Mesenchymal stem cell (in vitro differentiated cells and primary cell): Measurements from ENCODE around the gene PTPRG.

Experiments
- DNase-seq: peaks from one replicate; pipeline ENCODE4 v3.0.0-alpha.2; 2013
- H2AFZ ChIP-seq: one replicate; pipeline ENCODE4 v1.6.1; 2013; ENCODE audit warnings: low read depth, mild to moderate bottlenecking, control low read depth, inconsistent platforms, low read length, moderate library complexity
- H2AK5ac ChIP-seq: 2 replicates; pipeline ENCODE4 v1.6.1; 2013; ENCODE audit warnings: low read length, moderate library complexity, mild to moderate bottlenecking, inconsistent platforms; ENCODE audit not compliant: severe bottlenecking
- H2BK120ac ChIP-seq: one replicate; pipeline ENCODE4 v1.6.1; 2013; ENCODE audit warnings: low read depth, mild to moderate bottlenecking, inconsistent platforms, low read length, moderate library complexity
- H2BK12ac ChIP-seq, 2 experiments: one replicate each; pipeline ENCODE4 v1.6.1; 2013; ENCODE audit warnings: inconsistent platforms in 2 of 2, low read length in 2 of 2, mild to moderate bottlenecking in 2 of 2, moderate library complexity in 2 of 2, control low read depth in 1 of 2
- H2BK15ac ChIP-seq: one replicate; pipeline ENCODE4 v1.6.1; 2013; ENCODE audit warnings: mild to moderate bottlenecking, low read depth, inconsistent platforms; ENCODE audit not compliant: poor library complexity, severe bottlenecking
- H2BK5ac ChIP-seq: 2 replicates; pipeline ENCODE4 v1.6.1; 2013; ENCODE audit warnings: low read depth, mild to moderate bottlenecking, low read length, control low read depth, inconsistent platforms; ENCODE audit not compliant: poor library complexity, severe bottlenecking
- H3K14ac ChIP-seq, 2 experiments: one replicate each; pipeline ENCODE4 v1.6.1; 2013; ENCODE audit warnings: inconsistent platforms in 2 of 2, low read length in 2 of 2, control low read depth in 1 of 2, mild to moderate bottlenecking in 1 of 2, moderate library complexity in 1 of 2
- H3K18ac ChIP-seq, 2 experiments: one replicate each; pipeline ENCODE4 v1.6.1; 2013; ENCODE audit warnings: inconsistent platforms in 2 of 2, low read length in 2 of 2, control low read depth in 1 of 2, low read depth in 1 of 2, mild to moderate bottlenecking in 1 of 2
- H3K23ac ChIP-seq, 2 experiments: one replicate each; pipeline ENCODE4 v1.6.1; 2013; ENCODE audit warnings: inconsistent platforms in 2 of 2, low read length in 2 of 2, mild to moderate bottlenecking in 2 of 2, moderate library complexity in 2 of 2, control low read depth in 1 of 2
- H3K27ac ChIP-seq: 2 replicates; pipeline ENCODE4 v1.5.1; 2013; ENCODE audit warnings: mild to moderate bottlenecking, moderate library complexity, low read length, control low read depth, inconsistent platforms; ENCODE audit not compliant: poor library complexity, severe bottlenecking
- H3K27me3 ChIP-seq, 2 experiments: 2 replicates each; pipeline versions ENCODE4 v1.6.1 to v1.7.0; 2013; ENCODE audit warnings: low read length in 2 of 2, mild to moderate bottlenecking in 2 of 2, moderate library complexity in 2 of 2, control low read depth in 1 of 2, inconsistent platforms in 1 of 2; ENCODE audit not compliant: control insufficient read depth in 1 of 2, insufficient read depth in 1 of 2
- H3K36me3 ChIP-seq, 2 experiments: 2 replicates each; pipeline versions ENCODE4 v1.6.1 to v1.7.0; 2013; ENCODE audit warnings: low read length in 2 of 2, control low read depth in 1 of 2, inconsistent platforms in 1 of 2, low read depth in 1 of 2, mild to moderate bottlenecking in 1 of 2; ENCODE audit not compliant: insufficient read depth in 2 of 2, control insufficient read depth in 1 of 2
- H3K4ac ChIP-seq, 2 experiments: one replicate each; pipeline ENCODE4 v1.6.1; 2013; ENCODE audit warnings: inconsistent platforms in 2 of 2, low read length in 2 of 2, mild to moderate bottlenecking in 2 of 2, moderate library complexity in 2 of 2, control low read depth in 1 of 2, low read depth in 1 of 2
- H3K4me1 ChIP-seq: 2 replicates; pipeline ENCODE4 v1.6.1; 2013; ENCODE audit warnings: low read depth, low read length, control low read depth; ENCODE audit not compliant: control insufficient read depth, insufficient read depth
- H3K4me2 ChIP-seq: 2 replicates; pipeline ENCODE4 v1.6.1; 2013; ENCODE audit warnings: low read length, mild to moderate bottlenecking, inconsistent platforms; ENCODE audit not compliant: poor library complexity, severe bottlenecking
- H3K4me3 ChIP-seq, 2 experiments: 2 replicates each; pipeline versions ENCODE4 v1.5.1 to v1.7.0; 2013; ENCODE audit warnings: low read length in 2 of 2, mild to moderate bottlenecking in 2 of 2, control low read depth in 1 of 2, low read depth in 1 of 2; ENCODE audit not compliant: insufficient read depth in 1 of 2
- H3K79me1 ChIP-seq: replicated peaks from 2 replicates; pipeline ENCODE4 v1.6.1; 2013; ENCODE audit warnings: mild to moderate bottlenecking, control low read depth, low read length, inconsistent platforms; ENCODE audit not compliant: poor library complexity, severe bottlenecking
- H3K9ac ChIP-seq: 2 replicates; pipeline ENCODE4 v1.7.0; 2013; ENCODE audit warnings: mild to moderate bottlenecking, low read length, moderate library complexity
- H3K9me3 ChIP-seq: 2 replicates; pipeline ENCODE4 v1.7.0; 2013; ENCODE audit warnings: mild to moderate bottlenecking, low read length; ENCODE audit not compliant: control insufficient read depth
- H4K8ac ChIP-seq: one replicate; pipeline ENCODE4 v1.6.1; 2013; ENCODE audit warnings: inconsistent platforms, mild to moderate bottlenecking, low read length, moderate library complexity
- H4K91ac ChIP-seq: one replicate; pipeline ENCODE4 v1.6.1; 2013; ENCODE audit warnings: mild to moderate bottlenecking, low read length, inconsistent platforms
- WGBS: methylation state at CpG from one replicate; pipeline ENCODE4 v1.1.7; 2013; ENCODE audit warnings: mixed read lengths; 5-methylcytosine and 5-hydroxymethylcytosine counted together

The PTPRG gene

DNA sequence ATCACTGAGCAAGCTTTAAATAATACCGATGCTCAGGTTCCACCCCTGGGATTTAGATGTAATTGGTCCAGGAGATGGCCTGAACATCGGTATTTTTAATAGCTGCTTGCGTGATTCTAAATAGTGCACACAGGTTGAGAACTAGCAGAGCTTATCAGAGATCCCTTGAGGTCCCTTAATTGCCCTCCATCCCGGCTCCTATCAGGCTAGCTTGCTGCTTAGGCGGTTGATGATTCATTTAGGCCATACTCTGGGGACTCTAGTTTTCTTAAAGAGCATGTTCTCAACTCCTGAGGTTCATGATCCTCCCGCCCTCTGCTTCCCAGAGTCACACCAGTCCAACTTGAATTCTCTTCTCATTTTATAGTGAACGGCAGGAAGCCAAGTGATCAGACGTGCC lies 531.7 kb downstream of the PTPRG start:
- no peak for DNase-seq
- Histone ChIP-seq H3K79me1 (peaks cover 6% of the 10 kb centered on the region), H3K9me3 (no peaks in the 10 kb centered on the region)

DNA sequence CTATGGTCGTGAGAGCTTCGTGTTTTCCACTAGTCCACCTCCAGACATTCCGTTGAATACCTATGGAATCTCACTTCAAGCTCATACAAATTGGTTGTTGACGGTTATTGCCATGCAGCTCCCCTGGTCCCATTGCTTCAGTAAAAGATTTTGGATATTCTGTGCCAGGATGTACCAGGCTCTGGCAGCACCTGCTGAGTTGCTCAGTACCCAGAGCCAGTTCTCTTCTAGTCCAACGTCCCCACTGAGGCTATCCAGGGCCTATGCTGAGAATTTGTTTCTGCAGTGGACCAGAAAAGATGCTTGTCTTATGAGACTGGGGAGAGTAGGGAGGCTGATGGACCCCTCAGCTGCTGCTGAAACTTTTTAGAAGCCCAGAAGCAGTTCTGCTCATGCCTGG lies 533.1 kb downstream of the PTPRG start:
- Histone ChIP-seq H2BK15ac (no peak overlapping the region), H3K4me2 (no peak overlapping the region), H3K9me3 (no peaks in the 10 kb centered on the region), H2BK12ac (no peak overlapping the region), H3K4ac (no peak overlapping the region), H3K14ac (no peak overlapping the region), H2BK5ac (no peak overlapping the region), H3K23ac (no peak overlapping the region), H3K36me3 (no peaks in the 10 kb centered on the region), H3K79me1 (peaks cover 6% of the 10 kb centered on the region), H3K18ac (no peak overlapping the region), H3K27ac (no peak overlapping the region), H2BK120ac (no peak overlapping the region), H4K91ac (no peak overlapping the region), H3K4me1 (no peaks in the 10 kb centered on the region), H2AK5ac (no peak overlapping the region), H3K27me3 (no peaks in the 10 kb centered on the region), H4K8ac (no peak overlapping the region), H2AFZ (no peak overlapping the region), H3K9ac (no peak overlapping the region), H3K4me3 (no peak overlapping the region)
- 97% methylated on average over 5 of the region's 5 CpGs for WGBS
- no peak for DNase-seq

More for the DNA sequence above, 531.7 kb downstream of the PTPRG start:
- no peak overlapping the region for H2BK12ac ChIP-seq
- H3K4ac ChIP-seq, result no peak overlapping the region
- H3K36me3 ChIP-seq, result no peaks in the 10 kb centered on the region
- no peak overlapping the region for H3K18ac ChIP-seq
- H3K14ac ChIP-seq, result no peak overlapping the region
- 93% methylated on average over 8 of the region's 8 CpGs for WGBS
- H3K4me3 ChIP-seq, result no peak overlapping the region
- no peak overlapping the region for H2AK5ac ChIP-seq
- H3K23ac ChIP-seq, result no peak overlapping the region
- no peaks in the 10 kb centered on the region for H3K4me1 ChIP-seq
- H3K27ac ChIP-seq, result no peak overlapping the region
- H3K4me2 ChIP-seq, result no peak overlapping the region
- H3K27me3 ChIP-seq, result no peaks in the 10 kb centered on the region
- no peak overlapping the region for H2BK120ac ChIP-seq
- H2BK5ac ChIP-seq, result no peak overlapping the region
- H3K9ac ChIP-seq, result no peak overlapping the region
- no peak overlapping the region for H4K8ac ChIP-seq
- H2BK15ac ChIP-seq, result no peak overlapping the region
- no peak overlapping the region for H2AFZ ChIP-seq
- no peak overlapping the region for H4K91ac ChIP-seq

GRCh38 chr3:62095080-62095479 lies 533.7 kb downstream of the PTPRG start:
- Histone ChIP-seq H3K23ac (no peak overlapping the region), H2BK5ac (no peak overlapping the region), H2AK5ac (no peak overlapping the region), H3K18ac (no peak overlapping the region), H4K91ac (no peak overlapping the region), H3K79me1 (peaks cover 7% of the 10 kb centered on the region), H4K8ac (no peak overlapping the region), H3K27me3 (no peaks in the 10 kb centered on the region), H2AFZ (no peak overlapping the region), H3K9ac (no peak overlapping the region), H3K4me2 (no peak overlapping the region), H3K4me1 (no peaks in the 10 kb centered on the region), H3K4ac (no peak overlapping the region), H3K36me3 (no peaks in the 10 kb centered on the region), H2BK15ac (no peak overlapping the region), H2BK12ac (no peak overlapping the region), H3K9me3 (no peaks in the 10 kb centered on the region), H3K14ac (no peak overlapping the region), H2BK120ac (no peak overlapping the region), H3K4me3 (no peak overlapping the region), H3K27ac (no peak overlapping the region)
- no peak for DNase-seq
- WGBS, result 86% methylated on average over 6 of the region's 7 CpGs

GRCh38 chr3:62095756-62096155 lies 534.4 kb downstream of the PTPRG start:
- H3K4me2 ChIP-seq, result no peak overlapping the region
- no peak overlapping the region for H3K14ac ChIP-seq
- H3K18ac ChIP-seq, result no peak overlapping the region
- H3K4me1 ChIP-seq, result no peaks in the 10 kb centered on the region
- no peaks in the 10 kb centered on the region for H3K27me3 ChIP-seq
- no peak overlapping the region for H3K23ac ChIP-seq
- H2BK120ac ChIP-seq, result no peak overlapping the region
- no peak overlapping the region for H3K27ac ChIP-seq
- no peak overlapping the region for H2AK5ac ChIP-seq
- H2BK12ac ChIP-seq, result no peak overlapping the region
- H3K4ac ChIP-seq, result no peak overlapping the region
- H2BK5ac ChIP-seq, result no peak overlapping the region
- no peaks in the 10 kb centered on the region for H3K9me3 ChIP-seq
- H4K91ac ChIP-seq, result no peak overlapping the region
- WGBS, result 69% methylated on average over 1 of the region's 2 CpGs
- DNase-seq, result no peak
- no peak overlapping the region for H2AFZ ChIP-seq
- no peak overlapping the region for H3K9ac ChIP-seq
- H3K79me1 ChIP-seq, result peaks cover 7% of the 10 kb centered on the region
- H2BK15ac ChIP-seq, result no peak overlapping the region
- H3K36me3 ChIP-seq, result no peaks in the 10 kb centered on the region
- no peak overlapping the region for H3K4me3 ChIP-seq
- H4K8ac ChIP-seq, result no peak overlapping the region
